ENCODE data around the gene CIPC. TPM values are rescaled to one million over a fixed set of nuclear protein-coding genes. Genes with fewer than 3 reads are reported as not detected.

CIPC gene
- total RNA-seq, 2 experiments from 2014 or later = 20.9 to 43.4 TPM

DNA sequence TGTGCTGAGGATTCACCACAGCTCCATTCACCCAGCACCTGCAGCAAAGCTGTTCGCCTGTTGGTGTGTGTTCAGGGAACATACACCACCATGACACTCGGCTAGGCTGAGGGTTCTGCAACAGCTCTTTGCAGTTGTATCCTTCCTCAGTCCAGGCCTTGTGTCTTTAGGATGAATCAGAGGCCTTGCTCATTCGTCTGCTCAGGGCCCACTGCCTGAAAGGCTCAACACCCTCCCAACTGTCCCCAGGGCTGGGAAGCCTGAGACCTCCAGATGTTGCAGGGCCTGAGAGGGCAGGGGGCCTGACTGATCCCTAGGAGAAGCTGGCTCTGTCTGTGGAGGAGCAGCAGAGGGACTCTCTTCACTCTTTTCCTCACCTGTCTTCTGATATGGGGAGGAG lies 32.3 kb downstream of the CIPC start:
- CTCF ChIA-PET (ENCODE audit: unreplicated experiment) = no interaction called here
- BruUV-seq (replicated peaks) = no TSS peak
- POLR2A ChIA-PET = no interaction called here
- H3K79me2 ChIP-seq (ENCODE audit: insufficient read depth, low read depth, low read length) = no peaks in the 10 kb centered on the region
- H3K9me2 ChIP-seq (ENCODE audit: insufficient read depth, low read length) = no peaks in the 10 kb centered on the region
- DNase-seq (ENCODE audit: low spot score) = no peak
- H3K9me3 ChIP-seq (ENCODE audit: low read length) = no peaks in the 10 kb centered on the region
- peaks cover 13% of the 10 kb centered on the region for H3K4me1 ChIP-seq (ENCODE audit: insufficient read depth, low read length, poor library complexity, severe bottlenecking)
- H3K4me2 ChIP-seq (ENCODE audit: low read length) = no peak overlapping the region
- no peaks in the 10 kb centered on the region for H4K20me1 ChIP-seq (ENCODE audit: insufficient read depth, low read length)
- no peak overlapping the region for H3K27ac ChIP-seq (ENCODE audit: low read depth, low read length, poor library complexity, severe bottlenecking)
- no peak overlapping the region for H3K4me3 ChIP-seq (ENCODE audit: low read depth, low read length, poor library complexity, severe bottlenecking)
- no peak overlapping the region for H2AFZ ChIP-seq (ENCODE audit: low read length)
- intact Hi-C loops (cut with micrococcal nuclease; ENCODE audit: unreplicated experiment) = no loop called here
- TF ChIP-seq, protein P1, sequence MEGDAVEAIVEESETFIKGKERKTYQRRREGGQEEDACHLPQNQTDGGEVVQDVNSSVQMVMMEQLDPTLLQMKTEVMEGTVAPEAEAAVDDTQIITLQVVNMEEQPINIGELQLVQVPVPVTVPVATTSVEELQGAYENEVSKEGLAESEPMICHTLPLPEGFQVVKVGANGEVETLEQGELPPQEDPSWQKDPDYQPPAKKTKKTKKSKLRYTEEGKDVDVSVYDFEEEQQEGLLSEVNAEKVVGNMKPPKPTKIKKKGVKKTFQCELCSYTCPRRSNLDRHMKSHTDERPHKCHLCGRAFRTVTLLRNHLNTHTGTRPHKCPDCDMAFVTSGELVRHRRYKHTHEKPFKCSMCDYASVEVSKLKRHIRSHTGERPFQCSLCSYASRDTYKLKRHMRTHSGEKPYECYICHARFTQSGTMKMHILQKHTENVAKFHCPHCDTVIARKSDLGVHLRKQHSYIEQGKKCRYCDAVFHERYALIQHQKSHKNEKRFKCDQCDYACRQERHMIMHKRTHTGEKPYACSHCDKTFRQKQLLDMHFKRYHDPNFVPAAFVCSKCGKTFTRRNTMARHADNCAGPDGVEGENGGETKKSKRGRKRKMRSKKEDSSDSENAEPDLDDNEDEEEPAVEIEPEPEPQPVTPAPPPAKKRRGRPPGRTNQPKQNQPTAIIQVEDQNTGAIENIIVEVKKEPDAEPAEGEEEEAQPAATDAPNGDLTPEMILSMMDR (conservative IDR thresholded peaks at IDR 0.05; ENCODE audit: low read length) = no peak
- no peak for TF ChIP-seq EZH2phosphoT487 (IDR thresholded peaks at IDR 0.05; ENCODE audit: borderline replicate concordance, low read depth, low read length)
- no peaks in the 10 kb centered on the region for H3K36me3 ChIP-seq (ENCODE audit: insufficient read depth, low read length)

DNA sequence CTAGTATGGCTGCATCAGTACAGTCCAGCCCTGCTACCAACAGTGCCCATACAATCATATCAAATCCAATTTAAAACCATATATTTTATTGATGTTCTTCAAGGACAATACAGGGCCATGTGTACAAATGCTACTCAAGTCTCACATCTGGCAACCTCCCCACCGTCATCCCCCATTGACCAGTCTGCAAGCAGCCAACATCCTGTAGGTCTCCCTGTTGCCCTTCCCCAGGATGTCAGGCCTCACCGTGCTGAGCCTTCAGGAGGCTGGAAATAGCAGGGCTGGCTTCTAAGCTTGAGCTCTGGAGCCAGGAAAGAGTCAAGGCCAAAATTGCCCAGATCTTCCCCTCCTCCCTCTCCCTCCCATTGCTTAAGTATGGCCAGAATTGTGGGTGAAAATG lies 33.1 kb downstream of the CIPC start:
- no peak overlapping the region for H2AFZ ChIP-seq (ENCODE audit: low read length)
- ChIA-PET CTCF (ENCODE audit: unreplicated experiment) (no interaction called here), POLR2A (no interaction called here)
- no peaks in the 10 kb centered on the region for H4K20me1 ChIP-seq (ENCODE audit: insufficient read depth, low read length)
- H3K9me2 ChIP-seq (ENCODE audit: insufficient read depth, low read length) = no peaks in the 10 kb centered on the region
- H3K79me2 ChIP-seq (ENCODE audit: insufficient read depth, low read depth, low read length) = no peaks in the 10 kb centered on the region
- H3K36me3 ChIP-seq (ENCODE audit: insufficient read depth, low read length) = no peaks in the 10 kb centered on the region
- no peaks in the 10 kb centered on the region for H3K9me3 ChIP-seq (ENCODE audit: low read length)
- no peak for TF ChIP-seq EZH2phosphoT487 (IDR thresholded peaks at IDR 0.05; ENCODE audit: borderline replicate concordance, low read depth, low read length)
- TF ChIP-seq, protein P1 (conservative IDR thresholded peaks at IDR 0.05; ENCODE audit: low read length) = no peak
- BruUV-seq (replicated peaks) = no TSS peak
- DNase-seq (ENCODE audit: low spot score) = no peak
- peaks cover 6% of the 10 kb centered on the region for H3K4me1 ChIP-seq (ENCODE audit: insufficient read depth, low read length, poor library complexity, severe bottlenecking)
- intact Hi-C loops (cut with micrococcal nuclease; ENCODE audit: unreplicated experiment) = no loop called here
- no peak overlapping the region for H3K4me3 ChIP-seq (ENCODE audit: low read depth, low read length, poor library complexity, severe bottlenecking)
- no peak overlapping the region for H3K27ac ChIP-seq (ENCODE audit: low read depth, low read length, poor library complexity, severe bottlenecking)
- H3K4me2 ChIP-seq (ENCODE audit: low read length) = no peak overlapping the region

DNA sequence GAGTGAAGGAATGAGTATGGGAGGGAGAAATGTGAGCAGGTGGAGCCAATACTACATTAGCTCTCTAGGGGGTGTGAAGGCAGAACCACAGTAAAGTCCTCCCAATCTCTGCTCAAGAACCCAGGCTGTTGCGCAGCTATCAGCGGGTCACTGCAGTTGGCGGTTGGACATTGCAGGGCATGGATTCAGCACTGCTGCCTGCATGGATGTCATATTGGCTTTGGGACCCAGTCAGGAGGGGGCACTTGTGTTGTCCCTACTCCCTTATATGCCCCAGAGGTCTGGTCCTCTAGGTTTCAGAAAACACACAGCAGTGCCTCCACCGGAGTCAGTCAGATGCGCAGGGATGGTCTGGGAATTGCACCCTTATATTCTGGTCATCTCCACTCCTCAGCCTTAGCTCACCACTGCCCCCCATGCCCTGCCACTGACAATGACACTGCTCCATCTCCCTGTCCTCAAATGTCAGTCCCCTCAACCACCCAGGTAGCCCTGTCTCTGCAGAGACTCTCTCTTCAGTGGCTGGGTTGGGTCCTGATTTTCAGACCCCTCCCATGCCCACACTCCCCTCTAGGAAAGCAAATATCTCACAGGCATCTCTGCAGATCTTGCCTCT lies 33.9 kb downstream of the CIPC start:
- Histone ChIP-seq H3K79me2 (ENCODE audit: insufficient read depth, low read depth, low read length) (no peaks in the 10 kb centered on the region), H3K4me1 (ENCODE audit: insufficient read depth, low read length, poor library complexity, severe bottlenecking) (no peaks in the 10 kb centered on the region), H3K9me3 (ENCODE audit: low read length) (no peaks in the 10 kb centered on the region), H3K9me2 (ENCODE audit: insufficient read depth, low read length) (no peaks in the 10 kb centered on the region), H2AFZ (ENCODE audit: low read length) (no peak overlapping the region), H3K36me3 (ENCODE audit: insufficient read depth, low read length) (no peaks in the 10 kb centered on the region), H3K27ac (ENCODE audit: low read depth, low read length, poor library complexity, severe bottlenecking) (no peak overlapping the region), H3K4me2 (ENCODE audit: low read length) (no peak overlapping the region), H3K4me3 (ENCODE audit: low read depth, low read length, poor library complexity, severe bottlenecking) (no peak overlapping the region), H4K20me1 (ENCODE audit: insufficient read depth, low read length) (no peaks in the 10 kb centered on the region)
- ChIA-PET CTCF (ENCODE audit: unreplicated experiment) (no interaction called here), POLR2A (no interaction called here)
- intact Hi-C loops (cut with micrococcal nuclease; ENCODE audit: unreplicated experiment) = no loop called here
- TF ChIP-seq EZH2phosphoT487 (IDR thresholded peaks at IDR 0.05; ENCODE audit: borderline replicate concordance, low read depth, low read length) = no peak
- TF ChIP-seq, protein P1 (conservative IDR thresholded peaks at IDR 0.05; ENCODE audit: low read length) = peak; percentile 46
- DNase-seq (ENCODE audit: low spot score) = no peak
- BruUV-seq (replicated peaks) = no TSS peak
